ENCODE data around the gene CCDC38.

Gene CCDC38

DNA sequence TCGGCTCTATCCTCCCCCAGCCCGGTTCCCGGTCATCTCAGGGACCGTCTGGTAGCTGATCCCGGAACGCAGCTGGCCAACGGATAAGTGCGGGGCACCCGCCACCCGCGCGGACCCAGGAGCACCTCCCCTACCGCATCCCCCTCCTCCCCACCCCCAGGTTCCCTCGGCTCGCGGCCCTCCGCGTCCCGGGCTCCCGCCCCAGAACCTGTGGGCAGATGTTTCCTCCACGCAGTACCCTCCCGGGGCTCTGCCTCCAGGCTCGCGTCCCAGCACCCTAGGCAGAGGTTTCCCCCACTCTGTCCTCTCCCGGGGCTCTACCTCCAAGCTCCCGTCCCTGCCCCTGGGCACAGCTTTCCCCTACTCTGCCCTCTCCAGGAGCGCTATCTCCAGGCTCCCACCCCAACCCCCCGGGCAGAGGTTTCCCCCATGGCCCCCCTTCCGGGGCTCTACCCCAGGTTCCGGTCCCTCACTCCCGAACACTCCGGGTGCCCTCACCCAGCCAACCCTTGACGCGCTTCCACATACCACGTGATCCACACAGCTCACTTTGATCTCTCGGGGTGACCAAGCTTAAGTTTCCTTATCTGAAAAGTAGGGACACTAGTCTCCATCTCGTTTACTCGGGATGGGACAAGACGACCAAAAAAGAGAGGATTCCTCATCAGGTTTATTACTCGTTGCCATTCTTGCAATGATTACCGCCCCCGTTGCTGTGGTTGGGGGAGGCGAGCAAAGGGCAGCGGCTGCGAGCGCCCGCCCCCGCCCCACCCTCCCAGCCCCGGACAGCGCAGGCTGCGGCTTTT, at the start of gene CCDC38:
Gene CCDC38, minus strand, starts transcription at position 91 of the 806 bp plus-strand sequence. CDS start 6,105 bp downstream, outside the sequence.
- peak within 1 kb of the TSS; percentile 89 to 95 for H3K4me3 Mint-ChIP-seq
- ATAC-seq (peak; percentile 98), DNase-seq (peak; percentile 81 to 87)
- H3K27ac Mint-ChIP-seq, result peak within 1 kb of the TSS; percentile 91 to 97
- no peaks in the 10 kb centered on the region for H3K27me3 Mint-ChIP-seq
- H3K9me3 Mint-ChIP-seq, result no peaks in the 10 kb centered on the region
- H3K4me1 Mint-ChIP-seq, result peaks cover 10% of the 10 kb centered on the region

- H3K9me3 Mint-ChIP-seq, result no peaks in the 10 kb centered on the region
- H3K4me1 Mint-ChIP-seq, result no peaks in the 10 kb centered on the region
- H3K4me3 Mint-ChIP-seq, result no peak overlapping the region
- no peak for ATAC-seq
- H3K27me3 Mint-ChIP-seq, result no peaks in the 10 kb centered on the region
- DNase-seq, result no peak
- H3K27ac Mint-ChIP-seq, result no peak overlapping the region
These were observed 47.7 kb upstream of the CCDC38 start for GRCh38 chr12:95990136-95990535.

DNA sequence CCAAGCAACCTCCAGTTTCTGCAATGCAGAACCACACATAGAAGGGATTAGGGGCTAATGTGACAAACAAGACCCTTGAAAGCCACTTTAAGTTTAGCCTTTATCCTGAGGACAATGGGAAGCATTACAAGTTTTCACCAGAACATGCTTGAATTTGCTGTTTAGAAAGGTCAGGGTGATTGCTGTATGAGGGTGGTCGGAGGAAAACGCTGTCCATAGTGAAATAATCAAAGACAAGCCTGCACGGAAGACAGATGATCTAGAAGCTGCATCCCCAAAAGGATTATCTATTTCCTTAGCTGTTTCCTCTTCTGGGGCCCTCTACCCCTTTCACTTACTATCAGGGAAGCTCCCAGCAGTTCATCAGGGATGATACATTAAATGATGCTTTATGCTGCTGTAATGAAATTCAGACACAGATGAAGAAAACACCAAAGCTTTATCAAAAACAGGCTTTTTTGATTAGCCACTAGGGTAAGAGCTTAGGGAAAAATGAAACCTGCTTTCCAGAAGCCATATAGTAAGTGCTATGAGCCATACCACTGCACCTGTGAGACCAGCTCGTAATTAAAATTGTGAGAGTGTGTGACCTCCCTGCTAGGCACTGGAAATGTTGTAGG, 47.2 kb upstream of the CCDC38 start:
- H3K4me3 Mint-ChIP-seq, result no peak overlapping the region
- no peak for DNase-seq

GRCh38 chr12:95988506-95989275, 46.3 kb upstream of the CCDC38 start:
- Mint-ChIP-seq H3K27ac (no peak overlapping the region), H3K4me3 (no peak overlapping the region), H3K9me3 (no peaks in the 10 kb centered on the region), H3K4me1 (no peaks in the 10 kb centered on the region), H3K27me3 (no peaks in the 10 kb centered on the region)
- DNase-seq, result no peak
- ATAC-seq, result no peak

More for the DNA sequence above, 47.2 kb upstream of the CCDC38 start:
- no peaks in the 10 kb centered on the region for H3K4me1 Mint-ChIP-seq
- no peak overlapping the region for H3K27ac Mint-ChIP-seq
- no peaks in the 10 kb centered on the region for H3K27me3 Mint-ChIP-seq
- no peaks in the 10 kb centered on the region for H3K9me3 Mint-ChIP-seq
- ATAC-seq, result no peak

DNA sequence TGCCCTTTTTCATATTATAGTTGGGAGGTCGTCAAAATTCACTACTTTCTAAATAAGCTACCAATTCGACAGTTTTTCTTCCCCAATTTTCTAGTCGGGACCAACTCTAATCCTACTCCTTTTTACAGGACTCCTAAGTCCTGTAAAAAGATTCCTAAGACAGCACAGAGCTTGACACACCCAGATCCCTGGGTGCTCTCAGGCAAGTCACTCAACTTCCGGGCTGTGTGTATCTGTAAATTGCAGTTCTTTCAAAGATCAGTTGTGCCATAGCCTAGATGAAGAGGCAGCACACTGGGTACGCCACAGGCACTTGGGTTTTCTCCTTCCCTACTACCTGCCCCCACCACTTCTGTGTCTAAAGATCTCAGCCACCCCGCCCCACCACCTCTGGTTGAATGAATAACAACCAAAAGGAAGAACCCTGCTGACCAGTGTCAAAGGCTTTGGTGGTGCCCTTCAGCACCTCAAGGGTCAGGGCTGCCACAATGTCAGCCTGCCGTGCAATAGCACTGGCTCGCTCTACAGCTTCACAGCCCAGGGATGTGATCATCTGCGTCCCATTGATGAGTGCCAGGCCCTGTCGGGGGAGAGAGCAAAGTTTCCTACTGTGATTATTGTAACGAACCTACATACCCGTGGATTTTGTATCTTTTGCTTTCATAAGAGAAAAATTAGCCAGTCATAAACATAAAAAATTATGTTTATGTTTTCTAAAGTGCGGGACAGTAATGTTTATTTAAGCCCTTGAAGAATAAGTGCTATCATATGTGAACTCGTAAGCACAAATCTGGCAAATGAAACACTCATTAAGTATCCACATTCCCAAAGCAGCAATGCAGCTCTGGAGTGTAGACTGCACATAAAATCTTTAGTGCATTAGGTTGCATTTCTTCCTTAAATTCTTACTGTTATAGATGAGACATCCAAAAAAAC, 44.5 kb upstream of the CCDC38 start:
- no peaks in the 10 kb centered on the region for H3K9me3 Mint-ChIP-seq
- H3K4me3 Mint-ChIP-seq, result no peak overlapping the region
- no peak overlapping the region for H3K27ac Mint-ChIP-seq
- H3K27me3 Mint-ChIP-seq, result no peaks in the 10 kb centered on the region
- ATAC-seq (no peak), DNase-seq (no peak)
- H3K4me1 Mint-ChIP-seq, result no peaks in the 10 kb centered on the region

- ATAC-seq, result no peak
- Mint-ChIP-seq H3K4me3 (no peak overlapping the region), H3K4me1 (no peaks in the 10 kb centered on the region), H3K9me3 (no peaks in the 10 kb centered on the region), H3K27me3 (no peaks in the 10 kb centered on the region), H3K27ac (no peak overlapping the region)
- no peak for DNase-seq
These were observed 42.3 kb upstream of the CCDC38 start for GRCh38 chr12:95984682-95985081.

GRCh38 chr12:95982602-95983001, 40.2 kb upstream of the CCDC38 start:
- no peak overlapping the region for H3K4me3 Mint-ChIP-seq
- H3K27ac Mint-ChIP-seq, result no peak overlapping the region
- H3K4me1 Mint-ChIP-seq, result no peaks in the 10 kb centered on the region
- H3K9me3 Mint-ChIP-seq, result no peaks in the 10 kb centered on the region
- ATAC-seq (no peak), DNase-seq (no peak)
- H3K27me3 Mint-ChIP-seq, result no peaks in the 10 kb centered on the region

DNA sequence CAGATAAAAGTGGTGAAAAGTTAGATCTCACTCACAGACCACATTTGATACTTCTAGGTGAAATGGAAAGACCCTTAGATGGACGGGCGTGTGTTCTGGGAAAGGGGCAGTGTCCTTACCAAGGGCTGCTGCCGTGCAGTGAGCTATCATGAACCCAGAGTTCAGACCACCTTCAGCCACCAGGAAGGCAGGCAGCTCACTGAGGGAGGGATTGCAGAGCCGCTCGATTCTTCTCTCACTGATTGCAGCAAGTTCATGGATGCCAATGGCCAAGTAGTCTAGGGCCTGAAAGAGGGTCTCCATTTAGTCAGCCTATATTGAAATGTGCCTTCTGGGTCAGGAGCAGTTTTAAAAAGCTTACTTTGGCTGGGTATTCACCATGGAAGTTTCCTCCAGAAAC, 38.0 kb upstream of the CCDC38 start:
- Mint-ChIP-seq H3K27ac (no peak overlapping the region), H3K4me1 (no peaks in the 10 kb centered on the region), H3K4me3 (no peak overlapping the region), H3K27me3 (no peaks in the 10 kb centered on the region), H3K9me3 (no peaks in the 10 kb centered on the region)
- DNase-seq, result no peak
- ATAC-seq, result no peak

DNA sequence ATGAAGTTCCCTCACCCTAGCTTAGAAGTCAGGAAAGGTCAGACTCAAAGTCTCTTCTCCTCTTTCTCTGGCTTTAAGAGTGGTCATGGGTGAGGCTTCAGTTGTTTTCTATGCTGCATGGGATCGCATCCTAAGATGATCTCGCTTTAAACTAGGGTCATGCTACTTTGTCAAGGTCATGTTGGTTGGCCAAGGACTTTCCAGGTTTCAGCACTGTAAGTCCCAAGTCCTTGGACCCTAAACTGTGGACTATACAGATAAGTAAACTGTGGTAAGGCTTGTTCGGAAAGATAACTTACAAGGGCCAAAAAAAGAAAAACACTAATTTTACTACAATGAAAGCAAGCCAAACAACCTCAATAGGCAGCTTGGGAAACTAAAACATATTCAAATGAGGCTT, 36.4 kb upstream of the CCDC38 start:
- Mint-ChIP-seq H3K9me3 (no peaks in the 10 kb centered on the region), H3K27ac (no peak overlapping the region), H3K27me3 (no peaks in the 10 kb centered on the region), H3K4me3 (no peak overlapping the region), H3K4me1 (no peaks in the 10 kb centered on the region)
- no peak for DNase-seq
- ATAC-seq, result no peak

- Mint-ChIP-seq H3K9me3 (no peaks in the 10 kb centered on the region), H3K4me1 (no peaks in the 10 kb centered on the region), H3K27me3 (no peaks in the 10 kb centered on the region), H3K27ac (no peak overlapping the region), H3K4me3 (no peak overlapping the region)
- DNase-seq (no peak), ATAC-seq (no peak)
These were observed 35.9 kb upstream of the CCDC38 start for GRCh38 chr12:95978351-95978750.

DNA sequence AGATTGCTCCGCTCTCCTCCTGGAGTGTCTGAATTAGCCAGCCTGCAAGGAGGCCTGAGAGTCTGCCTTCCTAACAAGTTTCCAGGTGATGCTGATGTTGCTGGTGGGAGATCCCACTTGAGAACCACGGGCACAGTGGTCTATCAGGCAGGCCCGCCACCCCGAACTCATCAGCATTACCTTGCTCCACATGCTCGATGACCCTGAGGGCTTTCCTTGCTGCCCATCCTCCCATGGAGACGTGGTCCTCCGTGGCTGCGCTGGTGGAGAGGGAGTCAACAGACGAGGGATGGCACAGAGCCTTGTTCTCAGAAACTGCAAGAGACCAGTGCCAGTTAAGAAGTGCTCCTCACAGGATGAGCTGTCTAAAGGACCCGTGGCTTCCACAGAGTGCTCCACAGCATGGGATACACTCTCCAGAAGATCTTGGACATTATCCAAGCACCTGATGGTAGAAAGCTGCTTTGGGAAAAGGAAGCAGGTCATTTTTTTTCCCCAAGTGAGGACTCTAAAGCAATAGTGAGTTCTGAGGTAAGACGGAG, 35.4 kb upstream of the CCDC38 start:
- Mint-ChIP-seq H3K9me3 (no peaks in the 10 kb centered on the region), H3K4me1 (no peaks in the 10 kb centered on the region), H3K4me3 (no peak overlapping the region), H3K27ac (no peak overlapping the region), H3K27me3 (no peaks in the 10 kb centered on the region)
- ATAC-seq (no peak), DNase-seq (no peak)

GRCh38 chr12:95976416-95976832, 34.0 kb upstream of the CCDC38 start:
- Mint-ChIP-seq H3K4me1 (no peaks in the 10 kb centered on the region), H3K4me3 (no peak overlapping the region), H3K27me3 (no peaks in the 10 kb centered on the region), H3K27ac (no peak overlapping the region), H3K9me3 (no peaks in the 10 kb centered on the region)
- DNase-seq (no peak), ATAC-seq (no peak)

DNA sequence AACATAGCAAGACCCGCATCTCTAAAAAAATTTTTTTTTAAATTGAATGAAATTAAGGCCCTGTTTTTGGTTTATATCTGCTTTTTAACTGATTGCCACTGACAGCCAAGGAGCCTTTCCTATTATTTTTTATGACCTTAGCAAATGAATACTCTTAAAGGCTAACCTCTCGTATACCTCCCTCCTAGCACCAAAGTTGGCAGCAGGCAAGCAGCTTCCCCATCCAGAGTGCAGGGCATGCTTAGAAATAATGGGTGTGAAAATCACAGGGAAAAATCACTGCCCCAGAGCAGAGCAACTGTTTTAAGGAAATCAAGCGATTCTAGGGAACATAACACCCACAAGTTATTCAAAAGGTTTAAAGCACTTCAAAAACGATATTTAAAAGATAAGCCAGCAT, 33.1 kb upstream of the CCDC38 start:
- no peaks in the 10 kb centered on the region for H3K27me3 Mint-ChIP-seq
- H3K9me3 Mint-ChIP-seq, result no peaks in the 10 kb centered on the region
- H3K27ac Mint-ChIP-seq, result no peak overlapping the region
- no peak overlapping the region for H3K4me3 Mint-ChIP-seq
- DNase-seq (no peak), ATAC-seq (no peak)
- no peaks in the 10 kb centered on the region for H3K4me1 Mint-ChIP-seq

GRCh38 chr12:95974358-95974757, 31.9 kb upstream of the CCDC38 start:
- Mint-ChIP-seq H3K4me1 (no peaks in the 10 kb centered on the region), H3K9me3 (no peaks in the 10 kb centered on the region), H3K27ac (no peak overlapping the region), H3K27me3 (no peaks in the 10 kb centered on the region), H3K4me3 (no peak overlapping the region)
- no peak for DNase-seq
- no peak for ATAC-seq

Measured in stimulated activated naive CD8-positive, alpha-beta T cell treated with anti-CD3 and anti-CD28 coated beads, Interleukin-15, amount 100 ng/mL, for 72 hours (primary cell).